22Rv1 (cell line): ENCODE results near the gene CTU2.

Experiments
- H3K27ac ChIP-seq: fragments of 450-650 bp; 2 replicates; pipeline ENCODE4 v1.5.1; 2017
- CTCF ChIP-seq: fragments of 450-650 bp; IDR thresholded peaks from 2 replicates; pipeline ENCODE4 v1.5.1; 2017; ENCODE audit warnings: mild to moderate bottlenecking
- ZFX ChIP-seq: fragments of 450-650 bp; IDR thresholded peaks from 2 replicates; pipeline ENCODE4 v1.6.1; 2017; ENCODE audit warnings: antibody characterized with exemption, borderline replicate concordance

CTU2 gene

DNA sequence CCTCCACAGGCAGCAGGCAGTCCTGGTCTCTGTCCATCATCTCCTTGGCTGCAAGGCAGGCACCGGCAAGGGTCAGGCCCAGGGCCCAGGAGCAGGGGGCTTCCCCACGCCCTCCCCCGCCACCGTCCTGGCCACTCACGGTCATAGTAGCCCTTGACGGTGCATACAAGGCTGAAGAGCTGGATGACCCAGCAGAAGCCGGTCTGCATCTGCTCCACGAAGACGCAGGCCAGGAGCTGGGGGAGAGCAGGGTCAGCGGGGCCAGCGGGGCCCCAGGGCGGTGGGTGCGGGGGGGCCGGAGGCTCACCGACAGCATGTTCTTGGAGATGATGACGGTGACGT, 20.1 kb downstream of the CTU2 start:
- no peak for TF ChIP-seq CTCF
- no peak for TF ChIP-seq ZFX

DNA sequence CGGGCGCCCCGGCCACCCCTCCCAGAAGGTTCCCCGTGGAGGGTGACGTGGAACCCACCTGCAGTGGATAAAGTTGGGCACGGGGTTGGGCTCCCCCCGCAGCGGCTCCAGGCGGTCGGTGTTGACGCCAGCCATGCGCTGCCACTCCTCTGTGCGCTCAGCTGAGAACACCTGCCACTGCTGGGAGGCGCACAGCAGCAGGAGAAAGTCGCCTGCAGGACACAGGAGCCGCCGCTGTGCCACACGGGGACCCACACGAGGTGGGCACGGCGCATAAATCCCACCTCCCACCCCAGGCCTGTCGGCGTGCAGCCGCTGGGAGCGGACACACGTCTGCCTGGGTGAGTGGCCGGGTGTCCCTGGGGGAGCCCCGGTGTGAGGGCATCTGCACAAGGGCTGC, 20.7 kb downstream of the CTU2 start:
- H3K27ac ChIP-seq, result peak overlapping the region; percentile 47; the same call in 1 of the 2 replicates
- TF ChIP-seq CTCF, result no peak
- no peak for TF ChIP-seq ZFX

More for the DNA sequence above, 20.1 kb downstream of the CTU2 start:
- no peak overlapping the region for H3K27ac ChIP-seq

GRCh38 chr16:88727871-88728270, 21.6 kb downstream of the CTU2 start:
- peak overlapping the region; percentile 47 for H3K27ac ChIP-seq
- no peak for TF ChIP-seq CTCF
- TF ChIP-seq ZFX, result no peak

GRCh38 chr16:88730632-88731607, 24.6 kb downstream of the CTU2 start:
- TF ChIP-seq CTCF, result no peak
- TF ChIP-seq ZFX, result no peak
- H3K27ac ChIP-seq, result no peak overlapping the region

DNA sequence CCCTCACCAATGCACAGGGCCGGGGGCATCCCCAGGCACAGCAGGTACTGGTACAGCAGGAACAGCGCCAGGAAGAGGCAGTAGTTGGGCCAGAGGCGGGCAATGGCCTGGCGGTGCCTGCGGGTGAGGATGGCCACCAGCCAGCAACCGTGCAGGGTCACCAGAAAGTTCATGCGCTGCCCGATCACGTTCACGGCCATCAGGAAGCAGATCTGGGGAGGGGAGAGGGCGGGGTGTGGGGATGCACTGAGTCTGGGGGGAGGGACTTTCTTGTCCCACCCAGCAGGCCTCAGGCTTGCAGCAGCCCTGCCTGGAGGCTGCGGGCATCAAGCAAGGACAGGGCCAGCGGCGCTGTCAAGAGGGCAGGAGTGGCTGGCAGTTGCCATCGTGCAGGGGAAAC, 25.4 kb downstream of the CTU2 start:
- TF ChIP-seq ZFX (no peak), CTCF (no peak)

DNA sequence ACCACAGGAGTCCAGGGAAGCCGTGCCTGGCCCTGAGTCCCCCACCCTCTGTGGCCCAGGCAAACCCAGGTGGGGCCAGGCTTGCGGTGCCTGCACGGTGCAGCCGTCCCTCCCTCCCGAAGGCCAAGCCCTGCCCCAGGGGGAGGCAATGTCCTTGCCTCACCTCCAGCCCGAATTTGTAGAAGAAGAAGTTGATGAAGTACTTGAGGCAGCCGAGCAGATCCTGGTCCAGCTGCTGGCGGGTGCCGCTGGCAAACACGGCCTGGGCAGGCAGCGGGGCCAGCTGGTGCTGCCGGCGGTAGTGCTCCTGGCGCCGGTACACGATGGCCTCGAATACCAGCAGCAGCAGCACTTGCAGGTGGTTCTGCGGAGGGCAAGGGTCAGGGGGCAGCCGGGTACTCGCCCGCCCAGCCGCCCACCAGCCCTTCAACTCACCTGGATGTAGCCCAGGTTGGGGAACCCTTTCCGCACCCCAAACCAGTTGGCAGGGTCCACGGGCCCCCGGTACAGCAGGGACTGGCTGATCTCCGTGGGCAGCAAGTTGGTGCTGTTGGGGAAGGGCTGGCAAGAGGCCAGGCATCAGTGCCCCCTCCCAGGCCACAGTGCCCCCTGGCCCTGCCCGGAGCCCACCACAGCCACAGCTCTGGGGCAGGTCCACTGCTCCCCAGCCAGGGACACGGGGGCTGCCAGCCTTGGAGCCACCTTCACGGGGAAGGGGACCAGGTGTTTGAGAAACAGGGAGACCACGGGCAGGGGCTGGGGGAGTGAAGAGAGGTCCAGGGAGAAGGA, 26.1 kb downstream of the CTU2 start:
- TF ChIP-seq ZFX (no peak), CTCF (no peak)
- peak overlapping the region; percentile 23; the same call in 1 of the 2 replicates for H3K27ac ChIP-seq

More for the DNA sequence above, 25.4 kb downstream of the CTU2 start:
- H3K27ac ChIP-seq, result 0 out of 2 replicates have a peak overlapping the region, but pooled peaks have one; percentile 23
